HG03558 (cell line): ENCODE data around the gene CDKN2B-AS1.

Experiments
- ATAC-seq: cut with Tn5 transposase; IDR thresholded peaks from one replicate; pipeline ENCODE4 v1.9.1; 2021; ENCODE audit warnings: moderate number of reproducible peaks; ENCODE audit not compliant: unreplicated experiment; ENCODE audit errors: extremely low read depth

CDKN2B-AS1 gene

DNA sequence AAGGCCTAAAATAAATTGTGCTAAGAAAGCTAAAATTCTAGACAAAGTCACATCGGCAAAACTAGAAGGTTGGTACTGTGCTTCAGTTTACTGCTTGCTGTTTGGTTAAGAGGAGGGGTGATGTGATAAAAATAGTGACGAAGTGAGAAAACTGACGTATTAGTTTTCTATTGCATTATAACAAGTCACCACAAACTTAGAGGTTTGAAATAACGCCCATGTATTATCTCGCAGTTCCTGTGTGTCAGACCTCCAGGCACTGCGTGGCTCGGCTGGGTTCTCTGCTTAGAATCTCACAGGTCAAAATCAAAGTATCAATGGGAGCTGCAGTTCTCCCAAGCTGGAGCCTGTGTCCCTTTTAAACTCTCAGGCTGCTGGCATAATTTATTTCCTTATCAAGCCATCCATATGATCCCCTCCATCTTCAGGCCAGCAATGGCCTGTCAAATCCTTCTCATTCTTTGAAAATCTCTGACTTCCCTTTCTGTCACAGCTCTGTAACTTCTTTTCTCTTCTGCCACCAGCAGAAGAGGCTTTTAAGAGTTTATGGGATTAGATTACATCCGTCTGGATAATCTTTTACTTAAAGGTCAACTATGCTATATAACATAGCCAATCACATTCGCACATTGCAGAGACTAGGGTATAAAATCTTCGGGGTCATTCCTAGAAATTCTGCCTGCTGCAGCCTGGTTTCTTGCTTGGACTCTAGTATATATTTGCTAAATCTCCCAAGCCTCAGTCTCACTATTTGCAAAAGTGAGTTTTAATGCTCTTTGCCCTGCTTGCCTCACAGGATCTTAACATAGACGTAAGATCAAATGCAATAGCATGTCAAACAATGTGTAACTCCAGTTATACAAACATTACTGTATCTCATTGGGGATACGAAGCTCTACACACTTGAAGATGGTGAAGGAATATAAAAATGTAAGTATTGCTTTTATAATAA is 118.6 kb downstream of the CDKN2B-AS1 start:
- no peak for ATAC-seq

DNA sequence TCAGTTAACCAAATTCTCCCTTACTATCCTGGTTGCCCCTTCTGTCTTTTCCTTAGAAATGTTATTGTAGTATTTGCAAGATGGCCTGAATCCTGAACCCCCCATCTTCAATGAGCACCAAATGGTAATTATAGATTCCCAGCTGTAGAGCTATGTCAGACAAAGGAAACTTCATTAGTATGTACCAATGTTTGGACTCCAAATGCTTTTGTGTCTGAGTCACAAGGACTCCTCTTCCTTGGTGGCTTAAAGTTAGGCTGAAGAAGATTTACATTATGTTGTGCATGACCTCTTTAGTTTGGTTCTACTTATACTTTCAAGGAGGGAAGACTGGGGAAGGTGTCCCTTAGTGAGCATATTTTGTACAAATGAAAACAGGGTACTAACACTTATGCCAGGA is 120.4 kb downstream of the CDKN2B-AS1 start:
- ATAC-seq: no peak

- ATAC-seq: no peak
Measured at GRCh38 chr9:22116758-22117157, 122.2 kb downstream of the CDKN2B-AS1 start.

GRCh38 chr9:22117511-22118384 is 123.2 kb downstream of the CDKN2B-AS1 start:
- ATAC-seq: no peak

DNA sequence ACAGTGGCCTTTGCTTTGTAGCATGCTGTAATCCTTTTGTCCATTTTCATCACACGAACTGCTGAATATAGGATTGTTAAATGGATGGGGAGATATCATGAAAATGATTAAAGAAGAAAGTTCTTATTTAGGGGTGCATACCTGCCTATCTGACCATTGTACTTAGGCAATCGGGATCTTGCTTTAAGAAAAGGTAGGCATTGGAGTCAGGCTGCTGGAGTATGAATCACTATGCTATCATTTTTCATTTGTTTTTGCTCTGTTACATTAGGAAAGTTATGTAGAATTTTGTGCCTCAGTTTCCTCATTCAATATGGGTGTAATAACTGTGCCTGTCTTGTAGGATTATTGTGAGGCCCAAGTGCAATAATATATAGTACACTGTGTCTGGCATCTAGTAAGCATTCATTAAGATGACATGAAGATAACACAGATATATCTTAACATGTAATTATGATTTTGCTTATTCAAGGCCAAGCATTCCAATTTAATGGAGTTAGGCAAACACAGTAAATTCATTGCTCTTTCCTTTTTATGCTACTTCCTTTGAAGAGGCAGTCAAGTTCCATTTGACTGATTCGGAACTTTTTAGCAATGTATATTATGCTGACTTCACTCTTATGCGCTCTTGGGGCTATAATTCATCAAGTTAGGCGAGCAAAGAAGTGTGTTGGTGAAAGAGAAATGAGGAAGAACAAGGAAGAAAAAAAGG is 124.4 kb downstream of the CDKN2B-AS1 start:
- no peak for ATAC-seq

- ATAC-seq: no peak
Measured at GRCh38 chr9:22119522-22120158, 125.0 kb downstream of the CDKN2B-AS1 start.

GRCh38 chr9:22120159-22120549 is 125.6 kb downstream of the CDKN2B-AS1 start:
- ATAC-seq: no peak

DNA sequence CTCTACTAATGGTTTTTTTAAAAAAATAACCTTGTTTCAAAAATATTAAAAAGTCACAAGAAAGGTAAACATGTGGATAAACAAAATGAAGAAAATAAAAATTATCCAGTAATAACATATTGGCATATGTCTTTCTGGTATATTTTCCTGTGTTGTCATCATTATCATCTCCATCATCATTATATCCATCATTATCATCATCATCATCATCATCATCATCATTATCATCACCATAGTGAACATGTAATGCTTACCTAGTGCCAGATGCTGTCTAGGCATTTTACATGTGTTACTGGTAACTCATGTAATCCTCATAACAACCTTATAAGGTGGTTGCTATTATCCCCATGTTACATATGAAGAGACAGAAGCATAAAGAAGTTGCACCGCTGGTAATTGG is 126.0 kb downstream of the CDKN2B-AS1 start:
- no peak for ATAC-seq

DNA sequence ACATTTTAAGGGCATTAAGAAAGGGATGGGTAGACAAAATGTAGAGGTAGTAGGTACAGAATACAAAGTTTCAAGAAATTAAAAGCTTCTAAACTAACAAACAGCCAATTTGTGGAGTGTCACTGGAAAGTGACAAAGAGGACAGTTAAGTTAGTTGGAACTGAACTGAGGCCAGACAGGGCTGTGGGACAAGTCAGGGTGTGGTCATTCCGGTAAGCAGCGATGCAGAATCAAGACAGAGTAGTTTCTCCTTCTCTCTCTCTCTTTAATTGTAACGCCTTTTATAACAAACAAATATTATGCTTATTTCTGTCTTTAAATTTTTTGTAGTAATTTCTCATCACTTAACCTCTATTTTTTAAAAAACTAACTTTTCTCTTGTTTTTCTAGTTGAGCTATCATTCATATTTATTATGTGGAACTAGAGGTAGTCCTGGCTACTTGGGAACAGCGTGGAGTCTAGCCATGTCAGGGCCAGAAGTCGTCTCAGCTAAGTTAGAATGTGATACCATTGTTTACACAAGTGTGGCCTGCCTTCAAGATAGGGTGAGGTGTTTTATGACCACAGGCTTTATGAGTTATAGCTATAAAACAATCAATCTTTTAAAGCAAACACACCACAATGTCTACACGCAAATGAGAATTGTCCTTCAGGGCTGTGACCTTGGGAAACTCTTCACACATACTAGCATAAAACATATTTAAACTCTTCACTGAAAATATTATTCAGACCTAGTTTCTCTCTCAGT is 129.8 kb downstream of the CDKN2B-AS1 start:
- no peak for ATAC-seq

- ATAC-seq: no peak
Measured at GRCh38 chr9:22129133-22129532, 134.5 kb downstream of the CDKN2B-AS1 start.

GRCh38 chr9:22129633-22130032 is 135.0 kb downstream of the CDKN2B-AS1 start:
- ATAC-seq: no peak

DNA sequence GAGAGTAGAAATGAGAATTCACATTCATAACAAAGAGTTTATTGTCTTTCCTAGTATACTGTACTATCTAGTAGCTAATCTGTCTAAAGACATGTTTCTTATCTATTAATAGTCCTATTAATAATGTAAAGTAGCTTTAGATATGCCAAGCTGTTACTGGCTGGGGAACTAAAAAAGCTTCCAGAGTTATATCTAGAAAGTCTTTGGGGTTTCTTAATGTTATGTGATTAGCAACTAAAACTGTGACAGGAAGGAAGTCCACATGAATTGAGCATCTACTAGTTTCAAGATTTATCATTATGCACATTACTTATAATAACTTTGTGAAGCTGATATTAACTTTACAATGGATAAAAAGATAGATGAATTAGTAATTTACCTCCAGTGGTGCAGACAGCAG is 137.2 kb downstream of the CDKN2B-AS1 start:
- no peak for ATAC-seq

DNA sequence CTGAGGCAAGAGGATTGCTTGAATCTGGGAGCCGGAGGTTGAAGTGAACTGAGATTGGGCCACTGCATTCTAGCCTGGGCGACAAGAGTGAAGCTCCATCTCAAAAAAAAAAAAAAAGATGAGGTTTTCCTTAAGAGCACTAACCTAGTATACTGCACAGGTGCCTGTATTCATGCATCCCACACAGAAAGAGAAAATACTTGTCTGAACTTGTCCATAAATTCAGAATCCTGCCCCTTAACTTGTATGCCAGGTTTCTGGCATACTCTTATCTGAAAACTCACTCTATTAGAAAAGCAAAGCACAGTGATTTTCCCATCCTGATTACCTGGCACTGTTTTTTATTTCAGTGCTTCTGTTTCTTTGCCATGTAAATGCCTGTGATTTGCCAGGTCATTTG is 139.8 kb downstream of the CDKN2B-AS1 start:
- no peak for ATAC-seq

DNA sequence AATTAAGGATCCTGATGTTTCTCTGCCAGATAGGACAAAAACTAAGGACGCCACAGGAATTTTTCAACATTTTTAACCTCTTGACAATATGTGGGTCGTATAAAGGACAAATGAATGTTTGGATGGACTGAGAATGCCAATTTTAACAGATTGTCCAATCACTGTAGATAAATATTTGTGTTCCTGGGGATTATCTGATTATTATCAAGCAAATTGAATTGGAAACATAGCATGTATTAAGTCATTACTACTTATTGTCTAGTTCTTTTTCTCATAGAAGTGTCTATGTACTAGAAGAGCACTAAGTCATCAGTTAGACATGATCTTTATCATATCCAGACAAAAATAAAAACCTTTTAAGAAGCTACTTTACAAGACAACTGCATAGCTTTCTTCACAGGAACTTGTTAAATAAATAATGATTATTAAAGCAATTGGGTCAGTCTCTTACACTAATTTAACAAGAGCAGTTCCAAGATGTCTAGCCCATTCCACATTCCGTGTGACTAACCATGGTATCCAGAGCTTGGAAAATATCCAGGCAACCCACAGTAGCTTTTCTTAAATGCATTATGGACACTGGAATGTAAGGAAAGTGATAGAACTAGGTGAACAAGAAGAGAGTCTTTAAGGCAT is 142.0 kb downstream of the CDKN2B-AS1 start:
- ATAC-seq: no peak

DNA sequence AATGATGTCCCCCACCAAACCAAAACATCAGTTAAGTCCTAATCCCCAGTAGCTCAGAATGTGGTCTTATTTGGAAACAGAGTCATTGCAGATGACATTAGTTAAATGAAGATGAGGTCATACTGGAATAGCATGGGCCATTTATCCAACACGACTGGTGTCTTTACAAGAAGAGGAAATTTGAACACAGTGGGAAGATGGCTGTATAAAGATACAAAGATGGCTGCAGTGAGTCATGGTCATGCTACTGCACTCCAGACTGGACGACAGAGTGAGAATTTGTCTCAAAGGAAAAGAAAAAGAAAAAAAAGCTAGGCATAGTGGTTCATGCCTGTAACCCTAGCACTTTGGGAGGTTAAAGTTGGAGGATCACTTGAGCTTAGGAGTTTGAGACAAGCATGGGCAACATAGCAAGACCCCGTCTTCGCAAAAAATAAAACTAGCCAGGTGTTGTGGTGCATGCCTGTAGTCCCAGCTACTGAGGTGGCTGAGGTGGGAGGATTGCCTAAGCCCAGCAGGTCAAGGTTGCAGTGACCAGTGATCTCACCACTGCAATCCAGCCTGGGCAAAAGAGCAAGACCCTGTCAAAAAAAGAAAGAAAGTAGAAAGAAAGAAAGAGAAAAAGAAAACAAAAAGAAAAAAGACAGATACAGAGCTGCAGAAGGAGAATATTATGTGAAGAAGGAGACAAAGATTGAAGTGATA is 144.5 kb downstream of the CDKN2B-AS1 start:
- ATAC-seq: no peak

DNA sequence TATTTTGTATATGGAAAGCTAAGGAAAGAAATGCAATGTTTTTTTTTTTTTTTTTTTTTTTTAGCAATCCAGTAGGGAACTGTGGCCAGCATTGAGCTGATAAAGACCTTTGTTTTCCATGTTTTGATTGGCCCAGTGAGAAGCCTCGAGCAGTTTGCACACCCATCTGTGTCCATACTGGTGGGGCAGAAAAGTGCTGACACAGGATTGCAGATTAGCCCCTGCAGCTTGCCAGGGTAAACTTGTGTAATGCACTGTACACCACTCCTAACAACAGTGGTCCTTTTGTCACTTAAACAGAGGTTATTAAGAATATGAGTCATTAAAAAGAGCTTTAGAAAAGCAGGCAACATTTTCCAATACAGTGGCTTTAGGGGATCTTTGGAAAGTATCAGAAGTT is 147.3 kb downstream of the CDKN2B-AS1 start:
- no peak for ATAC-seq

DNA sequence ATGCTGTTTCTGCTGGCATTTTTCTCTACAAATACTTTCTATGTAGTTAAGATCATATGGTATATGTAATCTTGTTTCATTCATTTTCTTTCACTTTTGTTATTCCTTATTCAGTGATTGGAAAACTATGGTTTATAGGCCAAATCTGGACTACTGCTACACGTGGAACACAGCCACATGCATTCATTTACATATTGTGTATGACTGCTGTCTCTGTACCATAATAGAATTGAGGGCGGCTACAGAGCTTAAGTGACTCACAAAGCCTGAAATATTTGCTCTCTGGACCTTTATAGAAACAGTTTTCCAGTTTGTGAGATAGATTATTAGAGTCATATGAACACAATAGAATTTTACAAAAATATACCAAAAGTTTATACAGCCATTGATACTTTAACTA is 148.1 kb downstream of the CDKN2B-AS1 start:
- no peak for ATAC-seq
